ENCODE measurements around the gene CNDP2. TPM values are rescaled to one million over a fixed set of nuclear protein-coding genes. Genes with fewer than 3 reads are reported as not detected.

Gene CNDP2
- total RNA-seq, 4 donors from 2014 or later, result 31.1 to 52.5 (median 42.9) TPM

DNA sequence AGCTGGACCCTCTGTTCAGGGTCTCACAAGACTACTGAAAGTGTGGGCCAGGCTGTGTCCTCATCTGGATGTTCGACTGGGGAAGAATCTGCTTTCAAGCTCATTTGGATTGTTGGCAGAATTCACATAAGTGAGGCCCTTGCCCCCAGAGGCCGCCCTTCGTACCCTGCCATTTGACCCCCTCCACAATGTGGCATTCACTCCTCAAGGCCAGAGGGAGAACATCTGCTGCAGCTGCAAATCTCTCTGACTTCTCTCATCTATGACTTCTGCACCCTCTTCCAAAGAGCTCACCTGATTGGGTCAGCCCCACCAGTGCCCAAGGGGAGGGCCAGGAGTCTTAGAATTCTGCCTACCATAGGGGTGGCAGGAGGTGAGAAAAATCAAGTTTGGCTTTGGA lies 3.9 kb upstream of the CNDP2 start:
- intact Hi-C loops (cut with DNase I), result no loop called here
- Histone ChIP-seq H3K27ac (replicated peaks in 1 of 4) (no peak overlapping the region), H3K36me3 (no peaks in the 10 kb centered on the region), H3K9me3 (peaks cover 0 to 5% (median 0%) of the 10 kb centered on the region in 4 donors), H3K4me3 (no peak overlapping the region), H3K27me3 (peaks cover 0 to 6% (median 0%) of the 10 kb centered on the region in 4 donors), H3K4me1 (peaks cover 6 to 8% (median 7%) of the 10 kb centered on the region in 4 donors)
- DNase-seq (ENCODE audit: extremely low spot score), result no peak
- TF ChIP-seq EP300 (IDR thresholded peaks at IDR 0.05), result no peak
- TF ChIP-seq, protein P1, sequence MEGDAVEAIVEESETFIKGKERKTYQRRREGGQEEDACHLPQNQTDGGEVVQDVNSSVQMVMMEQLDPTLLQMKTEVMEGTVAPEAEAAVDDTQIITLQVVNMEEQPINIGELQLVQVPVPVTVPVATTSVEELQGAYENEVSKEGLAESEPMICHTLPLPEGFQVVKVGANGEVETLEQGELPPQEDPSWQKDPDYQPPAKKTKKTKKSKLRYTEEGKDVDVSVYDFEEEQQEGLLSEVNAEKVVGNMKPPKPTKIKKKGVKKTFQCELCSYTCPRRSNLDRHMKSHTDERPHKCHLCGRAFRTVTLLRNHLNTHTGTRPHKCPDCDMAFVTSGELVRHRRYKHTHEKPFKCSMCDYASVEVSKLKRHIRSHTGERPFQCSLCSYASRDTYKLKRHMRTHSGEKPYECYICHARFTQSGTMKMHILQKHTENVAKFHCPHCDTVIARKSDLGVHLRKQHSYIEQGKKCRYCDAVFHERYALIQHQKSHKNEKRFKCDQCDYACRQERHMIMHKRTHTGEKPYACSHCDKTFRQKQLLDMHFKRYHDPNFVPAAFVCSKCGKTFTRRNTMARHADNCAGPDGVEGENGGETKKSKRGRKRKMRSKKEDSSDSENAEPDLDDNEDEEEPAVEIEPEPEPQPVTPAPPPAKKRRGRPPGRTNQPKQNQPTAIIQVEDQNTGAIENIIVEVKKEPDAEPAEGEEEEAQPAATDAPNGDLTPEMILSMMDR (IDR thresholded peaks at IDR 0.05), result no peak
- no peak for TF ChIP-seq POLR2AphosphoS5 (IDR thresholded peaks at IDR 0.05)
- no peak for TF ChIP-seq POLR2A (IDR thresholded peaks at IDR 0.05; ENCODE audit: low read depth)
- 97% methylated on average over 3 of the region's 3 CpGs for WGBS

DNA sequence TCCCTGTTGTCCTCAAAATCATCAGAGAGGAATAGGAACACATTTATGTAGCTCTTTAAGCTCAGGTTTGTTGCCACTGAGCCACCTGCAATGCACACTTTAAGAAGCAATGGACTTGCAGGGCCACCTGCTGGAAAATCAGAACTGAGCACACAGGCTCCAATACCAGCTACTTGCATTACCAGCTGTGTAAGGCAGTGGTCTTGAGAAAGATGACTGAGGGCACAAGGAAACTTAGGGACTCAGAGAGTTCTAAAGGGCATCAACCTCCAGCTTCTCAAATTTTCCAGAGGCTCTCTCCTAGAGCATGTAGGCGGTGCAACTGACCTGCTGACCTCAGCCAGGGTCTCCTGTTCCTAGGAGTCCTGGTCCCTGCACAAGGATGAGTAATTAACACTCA lies 2.5 kb upstream of the CNDP2 start:
- TF ChIP-seq POLR2AphosphoS5 (IDR thresholded peaks at IDR 0.05) (no peak), EP300 (IDR thresholded peaks at IDR 0.05) (no peak), POLR2A (IDR thresholded peaks at IDR 0.05; ENCODE audit: low read depth) (no peak)
- TF ChIP-seq, protein P1 (IDR thresholded peaks at IDR 0.05), result peak; percentile 42 to 54 (median 50)
- DNase-seq (ENCODE audit: extremely low spot score), result no peak
- Histone ChIP-seq H3K9me3 (peaks cover 0 to 5% (median 0%) of the 10 kb centered on the region in 4 donors), H3K27ac (replicated peaks in 1 of 4) (no peak overlapping the region), H3K27me3 (peaks cover 0 to 5% (median 0%) of the 10 kb centered on the region in 4 donors), H3K36me3 (no peaks in the 10 kb centered on the region), H3K4me3 (no peak overlapping the region), H3K4me1 (peaks cover 13 to 21% (median 18%) of the 10 kb centered on the region in 4 donors)
- 80% methylated on average over 1 of the region's 1 CpG for WGBS
- intact Hi-C loops (cut with DNase I), result no loop called here

DNA sequence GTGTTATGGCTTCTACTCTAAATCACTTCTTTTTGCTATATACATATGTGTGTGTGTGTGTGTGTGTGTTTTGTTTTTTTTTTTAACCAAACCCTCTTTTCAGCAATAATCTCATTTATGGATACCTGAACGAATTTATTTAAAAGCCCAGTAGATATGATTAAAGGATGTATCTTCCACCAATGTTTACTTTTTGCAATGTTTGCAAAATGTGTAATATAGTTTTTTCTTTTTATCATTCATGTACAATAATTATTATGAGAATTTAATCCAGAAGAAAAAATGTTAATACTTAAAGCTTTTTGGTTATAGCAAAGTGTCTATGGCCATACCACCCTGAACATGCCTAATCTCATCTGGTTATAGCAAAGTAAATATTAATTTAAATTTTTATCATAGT lies 1.6 kb upstream of the CNDP2 start:
- 70% methylated on average over 1 of the region's 1 CpG for WGBS
- no peak for TF ChIP-seq POLR2A (IDR thresholded peaks at IDR 0.05; ENCODE audit: low read depth)
- TF ChIP-seq, protein P1 (IDR thresholded peaks at IDR 0.05), result no peak
- TF ChIP-seq EP300 (IDR thresholded peaks at IDR 0.05), result no peak
- TF ChIP-seq POLR2AphosphoS5 (IDR thresholded peaks at IDR 0.05), result no peak
- no peak for DNase-seq (ENCODE audit: extremely low spot score)
- intact Hi-C loops (cut with DNase I), result no loop called here
- Histone ChIP-seq H3K4me3 (no peak overlapping the region), H3K27me3 (no peaks in the 10 kb centered on the region), H3K27ac (replicated peaks in 1 of 4) (no peak overlapping the region), H3K4me1 (peaks cover 19 to 29% (median 26%) of the 10 kb centered on the region in 4 donors), H3K9me3 (peaks cover 0 to 5% (median 0%) of the 10 kb centered on the region in 4 donors), H3K36me3 (no peaks in the 10 kb centered on the region)

DNA sequence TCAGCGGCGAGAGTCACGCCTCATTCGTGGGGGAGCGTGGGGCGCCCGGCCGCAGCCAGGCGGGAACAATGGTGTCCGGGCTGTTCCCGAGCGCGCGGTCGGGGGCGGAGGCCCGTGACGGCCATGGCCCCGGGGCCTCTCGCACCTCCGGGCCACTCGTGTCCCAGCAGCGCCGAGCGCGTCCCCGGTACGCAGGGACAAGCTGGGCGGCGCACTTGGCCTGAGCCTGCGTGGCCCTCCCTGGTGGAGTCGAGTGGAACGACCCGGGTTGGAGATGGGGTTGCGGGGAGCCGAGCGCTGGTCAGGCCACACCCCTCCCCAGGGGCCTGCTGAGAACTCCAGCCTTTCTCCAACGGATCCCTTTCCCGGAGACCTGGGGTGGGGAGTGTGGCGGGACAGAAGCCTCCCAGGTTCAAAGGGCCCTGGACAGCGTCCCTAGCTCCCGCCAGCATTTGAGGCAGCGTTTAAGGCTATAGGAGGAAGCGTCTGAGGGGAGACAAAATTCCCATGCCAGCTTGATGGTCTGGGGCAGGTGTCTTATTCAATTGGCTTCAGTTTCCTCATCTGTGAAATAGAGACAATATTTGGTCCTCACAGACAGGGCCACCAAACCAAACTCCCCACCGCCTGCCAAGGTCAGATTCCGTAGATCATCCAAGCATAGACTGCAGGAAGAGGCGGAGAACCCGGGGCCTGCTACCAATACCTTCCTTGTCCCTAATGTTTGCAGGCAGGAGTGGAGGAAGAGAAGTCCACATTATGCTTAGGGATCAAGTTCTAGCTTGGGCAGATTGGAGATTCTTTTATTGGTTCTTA lies 553 bp downstream of the CNDP2 start:
- no peak for TF ChIP-seq POLR2A (IDR thresholded peaks at IDR 0.05; ENCODE audit: low read depth)
- TF ChIP-seq, protein P1 (IDR thresholded peaks at IDR 0.05), result peak in 1 of 3 experiments; percentile 30
- peaks cover 8 to 14% (median 12%) of the 10 kb centered on the region in 4 donors for H3K36me3 ChIP-seq
- 9% methylated on average over 21 of the region's 48 CpGs for WGBS
- intact Hi-C loops (cut with DNase I), result loop anchor here (5.0 kb wide), 4 partner anchors 96 to 349 kb away; partner anchors contain the start of genes CYB5A, FBXO15 and TIMM21
- peak overlapping the region; percentile 82 to 94 (median 88) for H3K27ac ChIP-seq (replicated peaks in 1 of 4)
- peaks cover 19 to 35% (median 29%) of the 10 kb centered on the region in 4 donors for H3K4me1 ChIP-seq
- no peak for DNase-seq (ENCODE audit: extremely low spot score)
- no peaks in the 10 kb centered on the region for H3K27me3 ChIP-seq
- H3K4me3 ChIP-seq, result peak overlapping the region; percentile 75 to 97 (median 86)
- H3K9me3 ChIP-seq, result peaks cover 0 to 5% (median 0%) of the 10 kb centered on the region in 4 donors
